ENCODE measurements around the gene LRPAP1. TPM values are rescaled to one million over a fixed set of nuclear protein-coding genes. Genes with fewer than 3 reads are reported as not detected.

Gene LRPAP1
- total and polyA plus RNA-seq, 10 of the 15 experiments (the other 5 are each of a cell fraction or from before 2014, with no cell fraction given), result 1.0 to 100 (median 51.1) TPM

- Histone ChIP-seq H3K9ac (ENCODE audit: control insufficient read depth, insufficient read depth, low read length) (no peak overlapping the region), H3K4me1 (ENCODE audit: control insufficient read depth, insufficient read depth, low read length) (no peaks in the 10 kb centered on the region), H4K20me1 (ENCODE audit: control insufficient read depth, insufficient read depth) (no peaks in the 10 kb centered on the region), H3K79me2 (ENCODE audit: control insufficient read depth, insufficient read depth, low read length) (no peaks in the 10 kb centered on the region), H3K27me3 (replicated peaks in 1 of 2; ENCODE audit: control insufficient read depth in 2 of 2, insufficient read depth in 2 of 2, low read length in 1 of 2) (no peaks in the 10 kb centered on the region), H3K4me3 (no peak overlapping the region), H3K27ac (ENCODE audit: control insufficient read depth, insufficient read depth) (no peak overlapping the region), H3K4me2 (ENCODE audit: control insufficient read depth, insufficient read depth) (no peak overlapping the region), H3K9me3 (replicated peaks; ENCODE audit: control insufficient read depth, insufficient read depth, low read length) (no peaks in the 10 kb centered on the region), H3K36me3 (ENCODE audit: control insufficient read depth in 2 of 2, insufficient read depth in 2 of 2, low read length in 1 of 2) (peaks cover 0 to 3% of the 10 kb centered on the region in 2 experiments; a peak in 2 of 4 replicates), H2AFZ (ENCODE audit: control insufficient read depth, low read depth, low read length) (no peak overlapping the region)
- no TSS peak for BruUV-seq (replicated peaks)
- CTCF ChIA-PET, result no interaction called here
- WGBS (ENCODE audit: insufficient coverage, insufficient replicate concordance, low lambda C conversion rate, missing lambda C conversion rate), result 68% methylated on average over 14 of the region's 19 CpGs
- POLR2A ChIA-PET, result no interaction called here
- SMC1A ChIA-PET (ENCODE audit: uncharacterized antibody, unreplicated experiment), result no interaction called here
- intact Hi-C loops (cut with micrococcal nuclease; ENCODE audit: unreplicated experiment), result no loop called here
- in situ Hi-C loops (cut with MboI), result no loop called here
- ATAC-seq (no peak), FAIRE-seq (no peak), DNase-seq (ENCODE audit: low read depth, low spot score) (no peak)
- RAD21 ChIA-PET (ENCODE audit: unreplicated experiment), result no interaction called here
- TF ChIP-seq, protein P1, sequence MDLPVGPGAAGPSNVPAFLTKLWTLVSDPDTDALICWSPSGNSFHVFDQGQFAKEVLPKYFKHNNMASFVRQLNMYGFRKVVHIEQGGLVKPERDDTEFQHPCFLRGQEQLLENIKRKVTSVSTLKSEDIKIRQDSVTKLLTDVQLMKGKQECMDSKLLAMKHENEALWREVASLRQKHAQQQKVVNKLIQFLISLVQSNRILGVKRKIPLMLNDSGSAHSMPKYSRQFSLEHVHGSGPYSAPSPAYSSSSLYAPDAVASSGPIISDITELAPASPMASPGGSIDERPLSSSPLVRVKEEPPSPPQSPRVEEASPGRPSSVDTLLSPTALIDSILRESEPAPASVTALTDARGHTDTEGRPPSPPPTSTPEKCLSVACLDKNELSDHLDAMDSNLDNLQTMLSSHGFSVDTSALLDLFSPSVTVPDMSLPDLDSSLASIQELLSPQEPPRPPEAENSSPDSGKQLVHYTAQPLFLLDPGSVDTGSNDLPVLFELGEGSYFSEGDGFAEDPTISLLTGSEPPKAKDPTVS (IDR thresholded peaks at IDR 0.05; ENCODE audit: low read depth, low read length), result no peak
- TF ChIP-seq, protein P2, sequence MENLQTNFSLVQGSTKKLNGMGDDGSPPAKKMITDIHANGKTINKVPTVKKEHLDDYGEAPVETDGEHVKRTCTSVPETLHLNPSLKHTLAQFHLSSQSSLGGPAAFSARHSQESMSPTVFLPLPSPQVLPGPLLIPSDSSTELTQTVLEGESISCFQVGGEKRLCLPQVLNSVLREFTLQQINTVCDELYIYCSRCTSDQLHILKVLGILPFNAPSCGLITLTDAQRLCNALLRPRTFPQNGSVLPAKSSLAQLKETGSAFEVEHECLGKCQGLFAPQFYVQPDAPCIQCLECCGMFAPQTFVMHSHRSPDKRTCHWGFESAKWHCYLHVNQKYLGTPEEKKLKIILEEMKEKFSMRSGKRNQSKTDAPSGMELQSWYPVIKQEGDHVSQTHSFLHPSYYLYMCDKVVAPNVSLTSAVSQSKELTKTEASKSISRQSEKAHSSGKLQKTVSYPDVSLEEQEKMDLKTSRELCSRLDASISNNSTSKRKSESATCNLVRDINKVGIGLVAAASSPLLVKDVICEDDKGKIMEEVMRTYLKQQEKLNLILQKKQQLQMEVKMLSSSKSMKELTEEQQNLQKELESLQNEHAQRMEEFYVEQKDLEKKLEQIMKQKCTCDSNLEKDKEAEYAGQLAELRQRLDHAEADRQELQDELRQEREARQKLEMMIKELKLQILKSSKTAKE (IDR thresholded peaks at IDR 0.05; ENCODE audit: low read depth, poor library complexity, severe bottlenecking), result no peak
- TF ChIP-seq GATAD2B (conservative IDR thresholded peaks at IDR 0.05; ENCODE audit: low read depth) (no peak), STAT3 (IDR thresholded peaks at IDR 0.05; ENCODE audit: low read depth, low read length) (no peak), EP300 (IDR thresholded peaks at IDR 0.05; ENCODE audit: borderline replicate concordance in 1 of 2, control insufficient read depth in 1 of 2, low read depth in 2 of 2, low read length in 2 of 2) (no peak), REST (IDR thresholded peaks at IDR 0.05; ENCODE audit: low read depth, low read length) (no peak), SMC3 (IDR thresholded peaks at IDR 0.05; ENCODE audit: borderline replicate concordance, low read length) (no peak), IKZF2 (IDR thresholded peaks at IDR 0.05) (no peak), PBX3 (IDR thresholded peaks at IDR 0.05; ENCODE audit: insufficient replicate concordance, low read depth, low read length) (no peak), MEF2A (IDR thresholded peaks at IDR 0.05; ENCODE audit: insufficient read depth, low read depth, low read length) (no peak)
- TF ChIP-seq, protein P3, sequence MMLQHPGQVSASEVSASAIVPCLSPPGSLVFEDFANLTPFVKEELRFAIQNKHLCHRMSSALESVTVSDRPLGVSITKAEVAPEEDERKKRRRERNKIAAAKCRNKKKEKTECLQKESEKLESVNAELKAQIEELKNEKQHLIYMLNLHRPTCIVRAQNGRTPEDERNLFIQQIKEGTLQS (IDR thresholded peaks at IDR 0.05; ENCODE audit: borderline replicate concordance, extremely low read depth, low read depth, low read length), result no peak
Measured at GRCh38 chr4:3501825-3502425, 30.3 kb downstream of the LRPAP1 start.

Data from GM12878 (cell line).